CD8-positive, alpha-beta memory T cell (primary cell): Measurements from ENCODE around the gene SEMA5A. TPM values are rescaled to one million over a fixed set of nuclear protein-coding genes. Genes with fewer than 3 reads are reported as not detected.

Experiments used
- CTCF ChIA-PET: fragments of 350-600 bp; sonication (Branson Sonifier 250); formaldehyde crosslinking; loops from one replicate; lab custom pipeline; 2021; ENCODE audit warnings: antibody characterized with exemption; lab: Charles Lee
- POLR2A ChIA-PET: fragments of 350-600 bp; sonication (Branson Sonifier 250); formaldehyde crosslinking; loops from one replicate; lab custom pipeline; 2021; ENCODE audit warnings: antibody characterized with exemption; lab: Charles Lee
- DNase-seq, 5 donors: peaks; one replicate each; pipeline versions ENCODE4 v3.0.0 to v3.0.0-alpha.2; 2020 to 2022; ENCODE audit warnings: mixed read lengths in 1 of 5
- H3K27ac ChIP-seq: one replicate; pipeline ENCODE4 v1.7.0; 2013; ENCODE audit warnings: low read depth, mild to moderate bottlenecking, low read length, moderate library complexity
- H3K27me3 ChIP-seq: 2 replicates; pipeline ENCODE4 v1.7.0; 2013; ENCODE audit warnings: low read length, mild to moderate bottlenecking; ENCODE audit not compliant: insufficient read depth, poor library complexity, severe bottlenecking
- H3K36me3 ChIP-seq: 2 replicates; pipeline ENCODE4 v1.7.0; 2013; ENCODE audit warnings: mild to moderate bottlenecking, low read length, moderate library complexity; ENCODE audit not compliant: insufficient read depth
- H3K4me1 ChIP-seq: 2 replicates; pipeline ENCODE4 v1.7.0; 2013; ENCODE audit warnings: mild to moderate bottlenecking, low read length, moderate library complexity; ENCODE audit not compliant: insufficient read depth
- H3K4me3 ChIP-seq: 2 replicates; pipeline ENCODE4 v1.7.0; 2013; ENCODE audit warnings: mild to moderate bottlenecking, low read length
- H3K9me3 ChIP-seq: 2 replicates; pipeline ENCODE4 v1.7.0; 2013; ENCODE audit warnings: mild to moderate bottlenecking, low read length
- H3K27ac Mint-ChIP-seq, 8 donors: one replicate each; pipeline ENCODE4 v1.8.0; 2020 to 2021; ENCODE audit warnings: mixed read lengths in 8 of 8, mild to moderate bottlenecking in 6 of 8, inconsistent platforms in 3 of 8, moderate library complexity in 3 of 8
- H3K27me3 Mint-ChIP-seq, 2 donors: one replicate each; pipeline ENCODE4 v1.8.0; 2020 to 2021; ENCODE audit warnings: mixed read lengths in 2 of 2, mild to moderate bottlenecking in 1 of 2, moderate library complexity in 1 of 2
- H3K36me3 Mint-ChIP-seq, 3 donors: one replicate each; pipeline ENCODE4 v1.8.0; 2020 to 2021; ENCODE audit warnings: mixed read lengths in 3 of 3, inconsistent platforms in 1 of 3, mild to moderate bottlenecking in 1 of 3
- H3K4me1 Mint-ChIP-seq, 3 donors: one replicate each; pipeline ENCODE4 v1.8.0; 2020 to 2021; ENCODE audit warnings: mixed read lengths in 3 of 3, inconsistent platforms in 1 of 3, mild to moderate bottlenecking in 1 of 3
- H3K4me3 Mint-ChIP-seq, 7 donors: one replicate each; pipeline ENCODE4 v1.8.0; 2020 to 2021; ENCODE audit warnings: mixed read lengths in 7 of 7, mild to moderate bottlenecking in 6 of 7, moderate library complexity in 4 of 7, inconsistent platforms in 2 of 7
- H3K9me3 Mint-ChIP-seq, 5 donors: one replicate each; pipeline ENCODE4 v1.8.0; 2020 to 2022; ENCODE audit warnings: mixed read lengths in 5 of 5, mild to moderate bottlenecking in 3 of 5, moderate library complexity in 2 of 5, inconsistent platforms in 1 of 5
- polyA plus RNA-seq: library from polyadenylated mRNA; unstranded; fragments of 300-500 nt; fragmentation: Illumina TruSeq; gene quantifications from one replicate; pipeline ENCODE4 v1.2.3, GENCODE V29; 2021
- total RNA-seq, 2 experiments: library from RNA; stranded (reverse); gene quantifications; one replicate each; pipeline ENCODE4 v1.2.3, GENCODE V29; 2021

Gene SEMA5A
- total and polyA plus RNA-seq, 3 experiments from 2014 or later, result not detected

GRCh38 chr5:9187614-9188013 is 358.3 kb downstream of the SEMA5A start:
- Mint-ChIP-seq H3K9me3 (peaks cover 4 to 9% (median 7%) of the 10 kb centered on the region in 5 donors), H3K36me3 (no peaks in the 10 kb centered on the region), H3K27ac (no peak overlapping the region), H3K27me3 (no peaks in the 10 kb centered on the region), H3K4me3 (no peak overlapping the region), H3K4me1 (no peaks in the 10 kb centered on the region)
- no peaks in the 10 kb centered on the region for H3K9me3 ChIP-seq
- POLR2A ChIA-PET, result no interaction called here
- H3K27ac ChIP-seq, result no peak overlapping the region
- H3K36me3 ChIP-seq, result no peaks in the 10 kb centered on the region
- H3K4me3 ChIP-seq, result no peak overlapping the region
- DNase-seq, result no peak
- H3K4me1 ChIP-seq, result no peaks in the 10 kb centered on the region
- CTCF ChIA-PET, result no interaction called here
- no peaks in the 10 kb centered on the region for H3K27me3 ChIP-seq

- H3K36me3 ChIP-seq, result no peaks in the 10 kb centered on the region
- peaks cover 3 to 11% (median 7%) of the 10 kb centered on the region in 5 donors for H3K9me3 Mint-ChIP-seq
- H3K9me3 ChIP-seq, result no peaks in the 10 kb centered on the region
- no peaks in the 10 kb centered on the region for H3K27me3 ChIP-seq
- H3K4me3 ChIP-seq, result no peak overlapping the region
- no peak overlapping the region for H3K27ac Mint-ChIP-seq
- no peak for DNase-seq
- H3K4me3 Mint-ChIP-seq, result no peak overlapping the region
- H3K36me3 Mint-ChIP-seq, result no peaks in the 10 kb centered on the region
- no peaks in the 10 kb centered on the region for H3K4me1 ChIP-seq
- ChIA-PET CTCF (no interaction called here), POLR2A (no interaction called here)
- no peak overlapping the region for H3K27ac ChIP-seq
- no peaks in the 10 kb centered on the region for H3K4me1 Mint-ChIP-seq
- H3K27me3 Mint-ChIP-seq, result peaks cover 0 to 3% of the 10 kb centered on the region in 2 donors
Observed at GRCh38 chr5:9186069-9186468, 359.8 kb downstream of the SEMA5A start.

GRCh38 chr5:9183992-9184391 is 361.9 kb downstream of the SEMA5A start:
- no peak for DNase-seq
- Mint-ChIP-seq H3K36me3 (no peaks in the 10 kb centered on the region), H3K9me3 (peaks cover 3 to 9% (median 7%) of the 10 kb centered on the region in 5 donors), H3K4me3 (no peak overlapping the region), H3K4me1 (no peaks in the 10 kb centered on the region), H3K27me3 (peaks cover 0 to 3% of the 10 kb centered on the region in 2 donors), H3K27ac (no peak overlapping the region)
- POLR2A ChIA-PET, result no interaction called here
- CTCF ChIA-PET, result no interaction called here
- Histone ChIP-seq H3K4me3 (no peak overlapping the region), H3K9me3 (no peaks in the 10 kb centered on the region), H3K27ac (no peak overlapping the region), H3K36me3 (no peaks in the 10 kb centered on the region), H3K4me1 (no peaks in the 10 kb centered on the region), H3K27me3 (no peaks in the 10 kb centered on the region)

- DNase-seq, result no peak
- no peaks in the 10 kb centered on the region for H3K36me3 ChIP-seq
- no peaks in the 10 kb centered on the region for H3K27me3 ChIP-seq
- H3K27ac ChIP-seq, result no peak overlapping the region
- H3K4me1 ChIP-seq, result no peaks in the 10 kb centered on the region
- H3K4me3 ChIP-seq, result no peak overlapping the region
- ChIA-PET CTCF (no interaction called here), POLR2A (no interaction called here)
- peaks cover 4 to 9% (median 5%) of the 10 kb centered on the region in 5 donors for H3K9me3 Mint-ChIP-seq
- H3K36me3 Mint-ChIP-seq, result no peaks in the 10 kb centered on the region
- H3K4me1 Mint-ChIP-seq, result no peaks in the 10 kb centered on the region
- H3K27me3 Mint-ChIP-seq, result peaks cover 0 to 3% of the 10 kb centered on the region in 2 donors
- H3K4me3 Mint-ChIP-seq, result no peak overlapping the region
- H3K27ac Mint-ChIP-seq, result no peak overlapping the region
- H3K9me3 ChIP-seq, result no peaks in the 10 kb centered on the region
Observed at GRCh38 chr5:9182899-9183695, 362.8 kb downstream of the SEMA5A start.

- Histone ChIP-seq H3K27me3 (no peaks in the 10 kb centered on the region), H3K36me3 (no peaks in the 10 kb centered on the region), H3K9me3 (no peaks in the 10 kb centered on the region), H3K4me3 (no peak overlapping the region), H3K4me1 (no peaks in the 10 kb centered on the region), H3K27ac (no peak overlapping the region)
- H3K27ac Mint-ChIP-seq, result no peak overlapping the region
- H3K27me3 Mint-ChIP-seq, result peaks cover 0 to 3% of the 10 kb centered on the region in 2 donors
- H3K9me3 Mint-ChIP-seq, result peaks cover 0 to 12% (median 5%) of the 10 kb centered on the region in 5 donors
- H3K4me3 Mint-ChIP-seq, result no peak overlapping the region
- no peak for DNase-seq
- H3K36me3 Mint-ChIP-seq, result no peaks in the 10 kb centered on the region
- no peaks in the 10 kb centered on the region for H3K4me1 Mint-ChIP-seq
- CTCF ChIA-PET, result no interaction called here
- POLR2A ChIA-PET, result no interaction called here
Observed at GRCh38 chr5:9176641-9177040, 369.2 kb downstream of the SEMA5A start.

- ChIA-PET CTCF (no interaction called here), POLR2A (no interaction called here)
- H3K4me1 ChIP-seq, result no peaks in the 10 kb centered on the region
- no peaks in the 10 kb centered on the region for H3K4me1 Mint-ChIP-seq
- H3K36me3 ChIP-seq, result no peaks in the 10 kb centered on the region
- H3K4me3 Mint-ChIP-seq, result no peak overlapping the region
- no peaks in the 10 kb centered on the region for H3K27me3 Mint-ChIP-seq
- DNase-seq, result no peak
- peaks cover 0 to 13% (median 9%) of the 10 kb centered on the region in 5 donors for H3K9me3 Mint-ChIP-seq
- no peak overlapping the region for H3K4me3 ChIP-seq
- H3K36me3 Mint-ChIP-seq, result no peaks in the 10 kb centered on the region
- H3K27me3 ChIP-seq, result no peaks in the 10 kb centered on the region
- no peak overlapping the region for H3K27ac Mint-ChIP-seq
- H3K9me3 ChIP-seq, result no peaks in the 10 kb centered on the region
- H3K27ac ChIP-seq, result no peak overlapping the region
Observed at GRCh38 chr5:9174446-9174845, 371.4 kb downstream of the SEMA5A start.

GRCh38 chr5:9173281-9174048 is 372.4 kb downstream of the SEMA5A start:
- ChIA-PET CTCF (no interaction called here), POLR2A (no interaction called here)
- Histone ChIP-seq H3K4me3 (no peak overlapping the region), H3K27me3 (no peaks in the 10 kb centered on the region), H3K4me1 (no peaks in the 10 kb centered on the region), H3K9me3 (no peaks in the 10 kb centered on the region), H3K27ac (no peak overlapping the region), H3K36me3 (no peaks in the 10 kb centered on the region)
- no peak for DNase-seq
- no peak overlapping the region for H3K27ac Mint-ChIP-seq
- no peaks in the 10 kb centered on the region for H3K36me3 Mint-ChIP-seq
- H3K4me3 Mint-ChIP-seq, result no peak overlapping the region
- H3K9me3 Mint-ChIP-seq, result peaks cover 0 to 11% (median 9%) of the 10 kb centered on the region in 5 donors
- no peaks in the 10 kb centered on the region for H3K4me1 Mint-ChIP-seq
- no peaks in the 10 kb centered on the region for H3K27me3 Mint-ChIP-seq

GRCh38 chr5:9170026-9170425 is 375.8 kb downstream of the SEMA5A start:
- no peak for DNase-seq
- no peaks in the 10 kb centered on the region for H3K4me1 ChIP-seq
- Mint-ChIP-seq H3K27me3 (no peaks in the 10 kb centered on the region), H3K4me1 (no peaks in the 10 kb centered on the region), H3K9me3 (peaks cover 0 to 13% (median 6%) of the 10 kb centered on the region in 5 donors), H3K36me3 (no peaks in the 10 kb centered on the region), H3K27ac (no peak overlapping the region), H3K4me3 (no peak overlapping the region)
- no peaks in the 10 kb centered on the region for H3K9me3 ChIP-seq
- no peak overlapping the region for H3K27ac ChIP-seq
- ChIA-PET CTCF (no interaction called here), POLR2A (no interaction called here)
- H3K27me3 ChIP-seq, result no peaks in the 10 kb centered on the region
- H3K4me3 ChIP-seq, result no peak overlapping the region
- H3K36me3 ChIP-seq, result no peaks in the 10 kb centered on the region
